Testis (tissue), 2 donors: ENCODE results near the gene CTU2.

Experiments used
- POLR2A ChIP-seq: fragments of 450-650 bp; IDR thresholded peaks from one replicate; pipeline ENCODE4 v1.6.1; 2017; ENCODE audit warnings: antibody characterized with exemption, mild to moderate bottlenecking, moderate library complexity
- TF ChIP-seq, protein P1 (sequence below), 3 experiments: fragments of 450-650 bp in 2 of 3; fragments of 200-600 bp in 1 of 3; sonication (generic) in 1 of 3; IDR thresholded peaks; one replicate each; pipeline ENCODE4 v1.5.1; 2016 to 2019; ENCODE audit warnings: antibody characterized with exemption in 3 of 3, mild to moderate bottlenecking in 2 of 3, moderate library complexity in 1 of 3

DNA sequence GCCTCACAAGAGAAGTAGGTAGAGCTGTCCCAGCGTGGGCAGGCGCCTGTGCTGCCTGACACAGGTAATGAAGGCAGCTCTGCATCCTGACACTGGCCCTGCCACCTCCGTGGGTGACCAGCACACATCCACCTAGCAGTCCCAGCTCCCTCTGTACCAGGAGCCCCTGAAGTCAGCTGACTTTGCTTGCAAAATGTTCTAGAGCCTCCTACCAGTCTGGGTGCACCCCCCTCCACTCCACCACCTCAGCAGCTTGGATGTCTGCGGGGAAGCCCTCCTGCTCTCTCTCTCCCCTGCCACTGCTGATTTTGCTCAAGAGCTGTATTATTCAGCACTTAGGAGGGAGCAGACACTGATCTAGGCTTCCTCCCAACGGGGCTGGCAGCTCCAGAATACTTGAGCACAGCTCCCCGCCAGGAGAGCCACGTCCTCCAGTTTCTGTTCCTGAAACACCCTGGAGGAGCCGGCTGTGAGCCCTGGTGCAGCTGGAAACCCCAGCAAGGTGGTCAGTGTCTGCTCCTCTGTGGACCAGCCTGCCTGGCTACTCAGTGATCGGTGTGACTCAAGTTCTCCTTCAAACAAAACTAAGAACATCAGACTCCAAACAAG is 1.1 kb upstream of the CTU2 start:
- TF ChIP-seq, protein P1, sequence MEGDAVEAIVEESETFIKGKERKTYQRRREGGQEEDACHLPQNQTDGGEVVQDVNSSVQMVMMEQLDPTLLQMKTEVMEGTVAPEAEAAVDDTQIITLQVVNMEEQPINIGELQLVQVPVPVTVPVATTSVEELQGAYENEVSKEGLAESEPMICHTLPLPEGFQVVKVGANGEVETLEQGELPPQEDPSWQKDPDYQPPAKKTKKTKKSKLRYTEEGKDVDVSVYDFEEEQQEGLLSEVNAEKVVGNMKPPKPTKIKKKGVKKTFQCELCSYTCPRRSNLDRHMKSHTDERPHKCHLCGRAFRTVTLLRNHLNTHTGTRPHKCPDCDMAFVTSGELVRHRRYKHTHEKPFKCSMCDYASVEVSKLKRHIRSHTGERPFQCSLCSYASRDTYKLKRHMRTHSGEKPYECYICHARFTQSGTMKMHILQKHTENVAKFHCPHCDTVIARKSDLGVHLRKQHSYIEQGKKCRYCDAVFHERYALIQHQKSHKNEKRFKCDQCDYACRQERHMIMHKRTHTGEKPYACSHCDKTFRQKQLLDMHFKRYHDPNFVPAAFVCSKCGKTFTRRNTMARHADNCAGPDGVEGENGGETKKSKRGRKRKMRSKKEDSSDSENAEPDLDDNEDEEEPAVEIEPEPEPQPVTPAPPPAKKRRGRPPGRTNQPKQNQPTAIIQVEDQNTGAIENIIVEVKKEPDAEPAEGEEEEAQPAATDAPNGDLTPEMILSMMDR (IDR thresholded peaks at IDR 0.05), result no peak
- TF ChIP-seq POLR2A, result no peak
